ENCODE results near the gene LIF.
A peak's percentile ranks its signal among the peaks of the same experiment; 100 is the strongest.

LIF gene

GRCh38 chr22:30245985-30246813 is at the start of gene LIF:
Gene LIF, minus strand, starts transcription at chr22:30246759. Its CDS starts 64 bp downstream, at chr22:30246695.
- Histone ChIP-seq H3K9me3 (ENCODE audit: low read length) (no peaks in the 10 kb centered on the region), H3K4me3 (ENCODE audit: low read length) (peak within 1 kb of the TSS; percentile 56), H3K36me3 (ENCODE audit: insufficient read depth, low read length) (peaks cover 4% of the 10 kb centered on the region), H3K27me3 (ENCODE audit: insufficient read depth, low read length) (no peaks in the 10 kb centered on the region), H3K4me1 (ENCODE audit: insufficient read depth, low read length) (peaks cover 29% of the 10 kb centered on the region), H2AFZ (ENCODE audit: low read depth, low read length) (peak within 1 kb of the TSS; percentile 98)

DNA sequence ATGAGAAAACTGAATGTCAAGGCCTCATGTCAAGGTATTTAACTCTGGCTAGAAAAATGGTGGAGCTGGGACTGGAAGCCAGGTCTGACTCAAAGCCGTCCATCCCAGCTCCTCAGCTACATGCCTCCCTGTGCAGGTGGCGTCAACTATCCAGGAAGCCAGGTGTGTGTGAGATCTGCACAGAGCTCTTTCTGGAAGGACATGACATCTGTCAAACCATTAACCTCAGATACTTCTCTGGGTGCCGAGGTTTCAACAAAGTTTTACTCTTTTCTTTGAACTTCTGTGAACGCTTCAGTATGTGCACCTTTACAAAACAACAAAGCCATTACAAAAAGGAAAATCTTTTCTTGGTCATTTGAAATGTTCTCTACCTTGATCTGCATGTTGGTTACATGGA is 49.8 kb upstream of the LIF start:
- Histone ChIP-seq H3K9me3 (ENCODE audit: low read length) (no peaks in the 10 kb centered on the region), H2AFZ (ENCODE audit: low read depth, low read length) (no peak overlapping the region), H3K4me1 (ENCODE audit: insufficient read depth, low read length) (no peaks in the 10 kb centered on the region), H3K4me3 (ENCODE audit: low read length) (no peak overlapping the region), H3K36me3 (ENCODE audit: insufficient read depth, low read length) (peaks cover 18% of the 10 kb centered on the region), H3K27me3 (ENCODE audit: insufficient read depth, low read length) (no peaks in the 10 kb centered on the region)

GRCh38 chr22:30295576-30295975 is 49.0 kb upstream of the LIF start:
- Histone ChIP-seq H2AFZ (ENCODE audit: low read depth, low read length) (no peak overlapping the region), H3K4me1 (ENCODE audit: insufficient read depth, low read length) (peaks cover 6% of the 10 kb centered on the region), H3K27me3 (ENCODE audit: insufficient read depth, low read length) (no peaks in the 10 kb centered on the region), H3K9me3 (ENCODE audit: low read length) (no peaks in the 10 kb centered on the region), H3K4me3 (ENCODE audit: low read length) (no peak overlapping the region), H3K36me3 (ENCODE audit: insufficient read depth, low read length) (peaks cover 18% of the 10 kb centered on the region)

- no peaks in the 10 kb centered on the region for H3K9me3 ChIP-seq (ENCODE audit: low read length)
- no peak overlapping the region for H3K4me3 ChIP-seq (ENCODE audit: low read length)
- peaks cover 18% of the 10 kb centered on the region for H3K36me3 ChIP-seq (ENCODE audit: insufficient read depth, low read length)
- H3K4me1 ChIP-seq (ENCODE audit: insufficient read depth, low read length), result peaks cover 13% of the 10 kb centered on the region
- H3K27me3 ChIP-seq (ENCODE audit: insufficient read depth, low read length), result no peaks in the 10 kb centered on the region
- H2AFZ ChIP-seq (ENCODE audit: low read depth, low read length), result no peak overlapping the region
These were observed 48.3 kb upstream of the LIF start for GRCh38 chr22:30294830-30295229.

- H3K36me3 ChIP-seq (ENCODE audit: insufficient read depth, low read length), result peaks cover 16% of the 10 kb centered on the region
- no peaks in the 10 kb centered on the region for H3K27me3 ChIP-seq (ENCODE audit: insufficient read depth, low read length)
- H3K9me3 ChIP-seq (ENCODE audit: low read length), result no peaks in the 10 kb centered on the region
- no peak overlapping the region for H3K4me3 ChIP-seq (ENCODE audit: low read length)
- H2AFZ ChIP-seq (ENCODE audit: low read depth, low read length), result no peak overlapping the region
- peaks cover 13% of the 10 kb centered on the region for H3K4me1 ChIP-seq (ENCODE audit: insufficient read depth, low read length)
These were observed 47.5 kb upstream of the LIF start for GRCh38 chr22:30294066-30294465.

GRCh38 chr22:30293026-30293425 is 46.5 kb upstream of the LIF start:
- H3K9me3 ChIP-seq (ENCODE audit: low read length), result no peaks in the 10 kb centered on the region
- H3K36me3 ChIP-seq (ENCODE audit: insufficient read depth, low read length), result peaks cover 12% of the 10 kb centered on the region
- H3K27me3 ChIP-seq (ENCODE audit: insufficient read depth, low read length), result no peaks in the 10 kb centered on the region
- no peak overlapping the region for H3K4me3 ChIP-seq (ENCODE audit: low read length)
- no peak overlapping the region for H2AFZ ChIP-seq (ENCODE audit: low read depth, low read length)
- peaks cover 23% of the 10 kb centered on the region for H3K4me1 ChIP-seq (ENCODE audit: insufficient read depth, low read length)

GRCh38 chr22:30292069-30292970 is 45.8 kb upstream of the LIF start:
- H3K9me3 ChIP-seq (ENCODE audit: low read length), result no peaks in the 10 kb centered on the region
- no peak overlapping the region for H3K4me3 ChIP-seq (ENCODE audit: low read length)
- H3K27me3 ChIP-seq (ENCODE audit: insufficient read depth, low read length), result no peaks in the 10 kb centered on the region
- H2AFZ ChIP-seq (ENCODE audit: low read depth, low read length), result no peak overlapping the region
- H3K4me1 ChIP-seq (ENCODE audit: insufficient read depth, low read length), result peaks cover 23% of the 10 kb centered on the region
- peaks cover 12% of the 10 kb centered on the region for H3K36me3 ChIP-seq (ENCODE audit: insufficient read depth, low read length)

GRCh38 chr22:30291058-30291892 is 44.7 kb upstream of the LIF start:
- H3K36me3 ChIP-seq (ENCODE audit: insufficient read depth, low read length), result peaks cover 12% of the 10 kb centered on the region
- H3K4me1 ChIP-seq (ENCODE audit: insufficient read depth, low read length), result peaks cover 23% of the 10 kb centered on the region
- no peaks in the 10 kb centered on the region for H3K27me3 ChIP-seq (ENCODE audit: insufficient read depth, low read length)

GRCh38 chr22:30290342-30291057 is 43.9 kb upstream of the LIF start:
- no peaks in the 10 kb centered on the region for H3K27me3 ChIP-seq (ENCODE audit: insufficient read depth, low read length)
- H3K4me3 ChIP-seq (ENCODE audit: low read length), result no peak overlapping the region
- no peak overlapping the region for H2AFZ ChIP-seq (ENCODE audit: low read depth, low read length)
- peaks cover 12% of the 10 kb centered on the region for H3K36me3 ChIP-seq (ENCODE audit: insufficient read depth, low read length)
- H3K4me1 ChIP-seq (ENCODE audit: insufficient read depth, low read length), result peaks cover 23% of the 10 kb centered on the region
- no peaks in the 10 kb centered on the region for H3K9me3 ChIP-seq (ENCODE audit: low read length)

More at GRCh38 chr22:30291058-30291892, 44.7 kb upstream of the LIF start:
- H3K4me3 ChIP-seq (ENCODE audit: low read length), result no peak overlapping the region
- no peak overlapping the region for H2AFZ ChIP-seq (ENCODE audit: low read depth, low read length)
- no peaks in the 10 kb centered on the region for H3K9me3 ChIP-seq (ENCODE audit: low read length)

DNA sequence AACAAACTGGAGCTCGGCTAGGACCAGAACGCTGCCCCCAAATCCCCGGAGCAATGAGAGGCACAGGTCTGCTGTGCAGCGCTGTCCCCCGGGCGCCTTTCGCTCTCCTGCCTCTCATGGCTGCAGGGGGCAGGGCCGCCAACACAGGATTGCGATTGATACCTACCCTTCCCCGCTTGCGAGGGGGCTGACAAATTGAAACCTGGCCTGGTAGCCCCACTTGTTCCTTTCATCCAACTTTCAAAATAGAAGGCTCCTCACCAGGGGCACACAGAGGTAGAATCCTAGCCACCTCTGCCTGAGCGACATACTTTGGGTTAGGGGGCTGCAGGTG is 43.4 kb upstream of the LIF start:
- Histone ChIP-seq H2AFZ (ENCODE audit: low read depth, low read length) (peak overlapping the region; percentile 83), H3K27me3 (ENCODE audit: insufficient read depth, low read length) (no peaks in the 10 kb centered on the region), H3K36me3 (ENCODE audit: insufficient read depth, low read length) (peaks cover 12% of the 10 kb centered on the region), H3K4me3 (ENCODE audit: low read length) (peak overlapping the region; percentile 54), H3K9me3 (ENCODE audit: low read length) (no peaks in the 10 kb centered on the region), H3K4me1 (ENCODE audit: insufficient read depth, low read length) (peaks cover 23% of the 10 kb centered on the region)

DNA sequence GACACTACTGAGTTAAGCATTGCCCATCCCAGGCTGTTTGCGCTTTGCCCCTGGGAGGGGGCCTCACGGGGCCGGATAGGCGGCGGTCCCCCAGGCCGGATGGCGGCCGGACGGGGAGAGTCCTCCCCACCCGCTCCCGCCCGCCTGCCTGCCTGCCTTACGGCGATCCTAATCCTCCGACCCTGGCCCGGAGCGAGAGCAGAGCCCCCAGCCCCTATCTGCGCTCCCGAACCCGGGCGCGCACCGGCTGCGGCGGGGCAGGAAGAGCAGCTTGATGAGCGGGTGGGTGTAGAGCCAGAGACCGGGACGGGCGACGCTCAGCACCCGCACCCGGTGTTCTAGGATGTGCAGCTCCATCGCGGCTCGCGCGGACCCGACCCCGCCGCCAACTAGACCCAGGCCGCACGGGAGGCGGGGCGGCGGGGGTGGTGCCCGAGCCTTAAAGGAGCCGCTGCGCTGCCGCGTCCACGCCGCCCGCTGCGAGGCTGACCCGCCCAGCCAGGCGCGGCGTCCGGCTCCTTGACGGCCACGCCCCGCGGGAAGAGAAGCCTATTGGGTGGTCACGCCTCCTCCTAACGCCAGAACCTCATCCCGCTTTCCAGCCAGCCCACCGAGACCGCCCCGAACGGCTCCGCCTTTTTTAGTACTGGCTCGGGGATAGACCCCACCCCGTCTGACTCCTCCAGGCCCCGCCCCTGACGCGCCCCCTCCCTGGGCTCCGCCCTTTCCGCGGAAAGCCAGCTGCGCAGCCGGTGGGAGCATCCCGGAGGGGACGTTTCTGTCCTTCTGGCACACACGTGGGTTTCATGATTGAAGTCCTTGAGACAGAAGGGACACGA is 42.8 kb upstream of the LIF start, which contains the start of gene CASTOR1:
Gene CASTOR1 (minus strand): TSS at position 365 of the 839 bp plus-strand sequence. CDS start 8 bp downstream, at position 357.
- H3K4me1 ChIP-seq (ENCODE audit: insufficient read depth, low read length), result peaks cover 23% of the 10 kb centered on the region
- H3K4me3 ChIP-seq (ENCODE audit: low read length), result peak within 1 kb of the TSS; percentile 54
- H3K27me3 ChIP-seq (ENCODE audit: insufficient read depth, low read length), result no peaks in the 10 kb centered on the region
- peak within 1 kb of the TSS; percentile 83 for H2AFZ ChIP-seq (ENCODE audit: low read depth, low read length)
- H3K9me3 ChIP-seq (ENCODE audit: low read length), result no peaks in the 10 kb centered on the region
- peaks cover 12% of the 10 kb centered on the region for H3K36me3 ChIP-seq (ENCODE audit: insufficient read depth, low read length)
